Measurements from ENCODE around the gene SFN.
"Not testable (repeated sequence)": the region's sequence is repeated elsewhere in the genome, so short reads cannot be mapped to it uniquely, and the experiment has no call there.

Gene SFN

DNA sequence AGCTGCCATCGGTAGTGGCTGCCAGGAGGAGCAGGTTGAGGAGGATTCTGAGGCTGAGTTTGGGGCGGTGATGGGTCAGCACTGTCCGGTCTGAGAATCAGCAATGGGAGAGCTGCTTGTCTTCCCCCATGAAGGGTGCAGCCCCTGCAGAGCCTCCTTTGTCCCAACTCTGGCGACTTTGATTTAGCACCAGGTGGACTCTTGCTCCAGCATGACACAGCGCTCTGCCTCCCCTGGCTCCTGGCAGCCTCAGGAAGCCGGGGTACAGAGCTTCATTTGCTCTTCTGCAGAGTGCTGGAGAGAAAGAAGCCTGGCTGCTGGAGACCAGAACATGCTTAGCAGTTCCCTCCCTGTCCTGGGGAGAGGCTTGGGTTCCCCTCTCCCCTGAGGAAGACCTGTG, 23.2 kb upstream of the SFN start:
- no peak overlapping the region for H3K4me3 ChIP-seq (ENCODE audit: control insufficient read depth, low read depth, low read length)
- TF ChIP-seq, protein P1, sequence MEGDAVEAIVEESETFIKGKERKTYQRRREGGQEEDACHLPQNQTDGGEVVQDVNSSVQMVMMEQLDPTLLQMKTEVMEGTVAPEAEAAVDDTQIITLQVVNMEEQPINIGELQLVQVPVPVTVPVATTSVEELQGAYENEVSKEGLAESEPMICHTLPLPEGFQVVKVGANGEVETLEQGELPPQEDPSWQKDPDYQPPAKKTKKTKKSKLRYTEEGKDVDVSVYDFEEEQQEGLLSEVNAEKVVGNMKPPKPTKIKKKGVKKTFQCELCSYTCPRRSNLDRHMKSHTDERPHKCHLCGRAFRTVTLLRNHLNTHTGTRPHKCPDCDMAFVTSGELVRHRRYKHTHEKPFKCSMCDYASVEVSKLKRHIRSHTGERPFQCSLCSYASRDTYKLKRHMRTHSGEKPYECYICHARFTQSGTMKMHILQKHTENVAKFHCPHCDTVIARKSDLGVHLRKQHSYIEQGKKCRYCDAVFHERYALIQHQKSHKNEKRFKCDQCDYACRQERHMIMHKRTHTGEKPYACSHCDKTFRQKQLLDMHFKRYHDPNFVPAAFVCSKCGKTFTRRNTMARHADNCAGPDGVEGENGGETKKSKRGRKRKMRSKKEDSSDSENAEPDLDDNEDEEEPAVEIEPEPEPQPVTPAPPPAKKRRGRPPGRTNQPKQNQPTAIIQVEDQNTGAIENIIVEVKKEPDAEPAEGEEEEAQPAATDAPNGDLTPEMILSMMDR (conservative IDR thresholded peaks at IDR 0.05; ENCODE audit: control insufficient read depth, insufficient read depth, low read depth, low read length): no peak
- no peak for DNase-seq (ENCODE audit: low read depth)

DNA sequence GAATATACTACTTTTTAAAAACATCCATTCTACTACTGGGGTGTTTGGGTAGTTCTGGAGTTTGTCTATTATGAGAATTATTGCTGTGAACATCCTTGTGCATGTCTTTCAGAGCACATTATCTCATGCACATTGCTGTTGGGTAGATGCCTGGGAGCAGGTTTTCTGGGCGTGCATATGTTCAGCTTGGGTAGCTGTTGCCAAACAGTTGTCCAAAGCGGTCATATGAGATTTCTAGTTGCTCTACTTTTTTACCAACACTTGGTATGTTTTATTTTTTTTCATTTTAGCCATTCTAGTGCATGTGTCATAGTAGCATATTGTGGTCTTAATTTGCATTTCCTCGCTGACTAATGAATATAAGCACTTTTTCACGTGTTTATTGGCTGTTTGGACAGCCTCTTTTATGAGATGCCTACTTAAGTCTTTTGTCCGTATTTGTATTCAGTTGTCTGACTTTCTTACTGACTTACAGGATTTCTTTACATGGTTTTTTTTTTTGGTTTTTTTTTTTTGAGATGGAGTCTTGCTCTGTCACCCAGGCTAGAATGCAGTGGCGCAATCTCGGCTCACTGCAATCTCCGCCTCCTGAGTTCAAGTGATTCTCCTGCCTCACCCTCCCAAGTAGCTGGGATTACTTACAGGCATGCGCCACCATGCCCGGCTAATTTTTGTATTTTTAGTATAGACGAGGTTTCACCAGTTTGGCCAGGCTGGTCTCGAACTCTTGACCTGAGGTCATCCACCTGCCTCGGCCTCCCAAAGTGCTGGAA, 18.3 kb upstream of the SFN start:
- H3K4me3 ChIP-seq (ENCODE audit: control insufficient read depth, low read depth, low read length): no peak overlapping the region
- no peak for DNase-seq (ENCODE audit: low read depth)
- TF ChIP-seq, protein P1 (conservative IDR thresholded peaks at IDR 0.05; ENCODE audit: control insufficient read depth, insufficient read depth, low read depth, low read length): no peak

DNA sequence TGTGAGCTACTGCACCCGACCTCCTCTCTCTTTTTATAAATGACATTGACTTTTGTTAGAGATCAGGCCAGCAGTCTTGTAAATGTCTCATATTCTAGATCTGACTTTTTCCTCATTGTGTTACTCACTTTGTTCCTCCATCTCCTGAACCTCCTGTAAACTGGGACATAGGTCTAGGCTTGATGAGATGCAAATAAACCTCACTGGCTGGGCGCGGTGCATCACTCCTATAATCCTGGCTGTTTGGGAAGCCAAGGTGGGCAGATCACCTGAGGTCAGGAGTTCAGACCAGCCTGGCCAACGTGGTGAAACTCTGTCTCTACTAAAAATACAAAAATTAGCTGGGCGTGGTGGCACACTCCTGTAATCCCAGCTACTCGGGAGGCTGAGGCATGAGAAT, 15.1 kb upstream of the SFN start:
- DNase-seq (ENCODE audit: low read depth); H3K4me3 ChIP-seq (ENCODE audit: control insufficient read depth, low read depth, low read length): not testable (repeated sequence)

DNA sequence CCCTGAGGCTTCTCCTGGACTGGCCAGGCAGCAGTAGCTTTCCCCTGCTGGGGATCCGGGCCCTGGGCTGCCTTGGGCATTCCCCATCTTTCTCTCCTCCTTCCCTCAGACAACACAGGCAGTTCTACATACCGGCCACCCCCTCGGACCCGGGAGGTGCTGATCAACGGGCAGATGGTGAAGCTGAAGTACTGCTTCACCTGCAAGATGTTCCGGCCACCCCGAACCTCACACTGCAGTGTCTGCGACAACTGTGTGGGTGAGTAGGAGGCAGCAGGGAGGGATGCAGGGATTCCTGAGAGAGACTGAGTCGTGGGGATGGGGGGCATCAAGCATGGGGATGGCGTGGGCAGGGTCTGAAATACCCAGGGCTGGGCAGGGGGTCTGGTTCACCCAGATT, 14.4 kb upstream of the SFN start:
- no peak overlapping the region for H3K4me3 ChIP-seq (ENCODE audit: control insufficient read depth, low read depth, low read length)
- DNase-seq (ENCODE audit: low read depth): no peak
- TF ChIP-seq, protein P1 (conservative IDR thresholded peaks at IDR 0.05; ENCODE audit: control insufficient read depth, insufficient read depth, low read depth, low read length): no peak

- TF ChIP-seq, protein P1 (conservative IDR thresholded peaks at IDR 0.05; ENCODE audit: control insufficient read depth, insufficient read depth, low read depth, low read length): no peak
- DNase-seq (ENCODE audit: low read depth): peak; percentile 94
Measured at GRCh38 chr1:26848941-26849774, 13.8 kb upstream of the SFN start.

DNA sequence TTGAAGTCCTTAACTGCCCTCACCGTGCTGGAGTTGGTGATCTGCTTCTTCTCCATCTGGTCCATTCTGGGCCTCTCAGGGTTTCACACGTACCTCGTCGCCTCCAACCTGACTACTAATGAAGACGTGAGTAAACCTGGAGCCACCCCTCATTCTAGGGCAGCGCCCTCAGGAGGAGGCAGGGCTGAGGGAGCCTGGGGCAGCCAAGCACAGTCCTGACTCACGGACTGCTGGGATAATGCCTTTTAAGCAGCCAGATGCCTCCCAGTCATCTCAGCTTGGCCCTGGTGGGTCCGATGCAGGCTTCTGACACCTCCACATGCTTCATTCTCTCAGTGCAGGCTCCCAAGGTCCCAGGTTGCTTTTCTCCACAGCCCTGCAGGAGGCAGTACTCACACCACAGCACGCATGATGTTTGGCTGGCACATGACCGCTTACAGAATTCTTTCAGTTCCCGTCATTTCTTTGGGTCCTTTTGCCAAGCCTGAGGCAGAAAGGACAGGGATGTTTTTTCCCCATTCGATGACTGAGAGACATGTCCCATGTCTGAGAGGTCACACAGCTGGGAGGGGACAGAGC, 11.8 kb upstream of the SFN start:
- TF ChIP-seq, protein P1 (conservative IDR thresholded peaks at IDR 0.05; ENCODE audit: control insufficient read depth, insufficient read depth, low read depth, low read length): peak; percentile 3
- DNase-seq (ENCODE audit: low read depth): no peak
- no peak overlapping the region for H3K4me3 ChIP-seq (ENCODE audit: control insufficient read depth, low read depth, low read length)

More at GRCh38 chr1:26848941-26849774, 13.8 kb upstream of the SFN start:
- H3K4me3 ChIP-seq (ENCODE audit: control insufficient read depth, low read depth, low read length): no peak overlapping the region

DNA sequence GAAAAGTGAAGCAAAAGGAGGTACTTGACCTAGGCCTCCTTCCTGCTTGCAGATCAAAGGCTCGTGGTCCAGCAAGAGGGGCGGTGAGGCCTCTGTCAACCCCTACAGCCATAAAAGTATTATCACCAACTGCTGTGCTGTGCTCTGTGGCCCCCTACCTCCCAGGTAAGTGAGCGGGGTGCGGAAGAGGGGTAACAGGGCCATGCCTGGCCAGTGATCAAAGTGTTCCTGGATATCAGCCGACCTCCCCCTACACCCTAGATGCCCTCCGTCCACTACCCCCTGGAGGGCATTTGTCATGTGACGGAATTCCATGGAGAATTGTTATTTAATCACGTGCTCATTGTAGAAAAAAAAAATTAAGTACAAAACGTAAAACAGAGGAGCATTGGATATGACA, 10.2 kb upstream of the SFN start:
- no peak overlapping the region for H3K4me3 ChIP-seq (ENCODE audit: control insufficient read depth, low read depth, low read length)
- TF ChIP-seq, protein P1 (conservative IDR thresholded peaks at IDR 0.05; ENCODE audit: control insufficient read depth, insufficient read depth, low read depth, low read length): no peak
- DNase-seq (ENCODE audit: low read depth): no peak

Data from fibroblast of mammary gland (primary cell).